Activated B cell treated with CpG ODN at 0.5 μM for 24 hours (primary cell): ENCODE measurements around the gene RNF180. TPM values are rescaled to one million over a fixed set of nuclear protein-coding genes. Genes with fewer than 3 reads are reported as not detected.

Experiments
- ATAC-seq: fragments of 200-7000 bp; cut with Tn5 transposase; one replicate; pipeline ENCODE4 v1.10.0; 2021; ENCODE audit warnings: low read depth, mild to moderate bottlenecking, moderate library complexity
- CTCF ChIA-PET: fragments of 350-600 bp; sonication (Branson Sonifier 250); formaldehyde crosslinking; loops from one replicate; lab custom pipeline; 2021; ENCODE audit warnings: antibody characterized with exemption; lab: Charles Lee
- POLR2A ChIA-PET: fragments of 350-600 bp; sonication (Branson Sonifier 250); formaldehyde crosslinking; loops from one replicate; lab custom pipeline; 2021; ENCODE audit warnings: antibody characterized with exemption; lab: Charles Lee
- DNase-seq: peaks from one replicate; pipeline ENCODE4 v3.0.0; 2022
- H3K27ac Mint-ChIP-seq: one replicate; pipeline ENCODE4 v1.8.0; 2020; ENCODE audit warnings: mixed read lengths
- H3K27me3 Mint-ChIP-seq: one replicate; pipeline ENCODE4 v1.8.0; 2021; ENCODE audit warnings: mixed read lengths
- H3K36me3 Mint-ChIP-seq: one replicate; pipeline ENCODE4 v1.8.0; 2021; ENCODE audit warnings: low read depth, mixed read lengths
- H3K4me1 Mint-ChIP-seq: one replicate; pipeline ENCODE4 v1.8.0; 2021; ENCODE audit warnings: mixed read lengths
- H3K4me3 Mint-ChIP-seq: one replicate; pipeline ENCODE4 v1.8.0; 2020; ENCODE audit warnings: mild to moderate bottlenecking, mixed read lengths
- H3K9me3 Mint-ChIP-seq: one replicate; pipeline ENCODE4 v1.8.0; 2020; ENCODE audit warnings: mixed read lengths
- intact Hi-C: fragments of 100-400 bp; cut with micrococcal nuclease; formaldehyde crosslinking; loops from one replicate; pipeline ENCODE4 v1.15.1; 2024
- total RNA-seq: library from RNA; stranded (reverse); gene quantifications from 2 replicates; pipeline ENCODE4 v1.2.3, GENCODE V29; 2022
- TF ChIP-seq, protein P1 (sequence below): fragments of 200-600 bp; IDR thresholded peaks from one replicate; pipeline ENCODE4 v1.8.0; 2022; ENCODE audit warnings: antibody characterized with exemption, mild to moderate bottlenecking

Gene RNF180
- total RNA-seq, 1 donor from 2014 or later, result not detected

DNA sequence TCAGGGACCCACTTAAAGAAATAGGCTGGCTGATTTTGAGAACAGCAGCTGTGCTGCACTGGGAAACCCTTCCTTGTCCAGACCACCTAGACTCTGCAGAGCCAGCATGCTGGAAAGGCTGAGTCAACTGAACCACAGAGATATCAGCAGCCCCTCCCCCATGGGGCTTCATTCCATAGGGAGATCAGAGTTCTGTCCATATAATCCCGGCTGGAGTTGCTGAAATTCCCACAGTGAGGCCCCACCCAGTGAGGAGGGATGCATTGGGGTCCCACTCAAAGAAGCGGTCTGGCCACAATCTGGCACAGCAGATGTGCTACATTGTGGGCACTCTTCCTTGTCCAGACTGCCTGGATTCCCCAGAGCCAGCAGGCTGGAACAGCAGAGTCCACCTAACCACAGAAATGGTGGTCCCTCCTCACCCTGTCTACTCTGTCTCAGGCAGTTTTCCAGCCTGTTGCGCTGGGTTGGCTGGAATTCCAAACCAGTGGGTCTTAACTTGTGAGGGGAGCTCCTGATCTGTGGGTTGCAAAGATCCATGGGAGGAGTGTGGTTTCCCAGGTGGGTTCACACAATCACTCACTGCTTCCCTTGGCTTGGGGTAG lies 127.1 kb downstream of the RNF180 start:
- POLR2A ChIA-PET, result no interaction called here
- no peak overlapping the region for H3K4me3 Mint-ChIP-seq
- H3K4me1 Mint-ChIP-seq, result no peaks in the 10 kb centered on the region
- no peaks in the 10 kb centered on the region for H3K36me3 Mint-ChIP-seq
- DNase-seq, result no peak
- no peak for ATAC-seq
- H3K27me3 Mint-ChIP-seq, result no peaks in the 10 kb centered on the region
- CTCF ChIA-PET, result no interaction called here
- TF ChIP-seq, protein P1, sequence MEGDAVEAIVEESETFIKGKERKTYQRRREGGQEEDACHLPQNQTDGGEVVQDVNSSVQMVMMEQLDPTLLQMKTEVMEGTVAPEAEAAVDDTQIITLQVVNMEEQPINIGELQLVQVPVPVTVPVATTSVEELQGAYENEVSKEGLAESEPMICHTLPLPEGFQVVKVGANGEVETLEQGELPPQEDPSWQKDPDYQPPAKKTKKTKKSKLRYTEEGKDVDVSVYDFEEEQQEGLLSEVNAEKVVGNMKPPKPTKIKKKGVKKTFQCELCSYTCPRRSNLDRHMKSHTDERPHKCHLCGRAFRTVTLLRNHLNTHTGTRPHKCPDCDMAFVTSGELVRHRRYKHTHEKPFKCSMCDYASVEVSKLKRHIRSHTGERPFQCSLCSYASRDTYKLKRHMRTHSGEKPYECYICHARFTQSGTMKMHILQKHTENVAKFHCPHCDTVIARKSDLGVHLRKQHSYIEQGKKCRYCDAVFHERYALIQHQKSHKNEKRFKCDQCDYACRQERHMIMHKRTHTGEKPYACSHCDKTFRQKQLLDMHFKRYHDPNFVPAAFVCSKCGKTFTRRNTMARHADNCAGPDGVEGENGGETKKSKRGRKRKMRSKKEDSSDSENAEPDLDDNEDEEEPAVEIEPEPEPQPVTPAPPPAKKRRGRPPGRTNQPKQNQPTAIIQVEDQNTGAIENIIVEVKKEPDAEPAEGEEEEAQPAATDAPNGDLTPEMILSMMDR, result no peak
- peaks cover 6% of the 10 kb centered on the region for H3K9me3 Mint-ChIP-seq
- intact Hi-C loops, result no loop called here
- no peak overlapping the region for H3K27ac Mint-ChIP-seq

- POLR2A ChIA-PET, result no interaction called here
Observed at GRCh38 chr5:64295101-64295500, 129.5 kb downstream of the RNF180 start.

DNA sequence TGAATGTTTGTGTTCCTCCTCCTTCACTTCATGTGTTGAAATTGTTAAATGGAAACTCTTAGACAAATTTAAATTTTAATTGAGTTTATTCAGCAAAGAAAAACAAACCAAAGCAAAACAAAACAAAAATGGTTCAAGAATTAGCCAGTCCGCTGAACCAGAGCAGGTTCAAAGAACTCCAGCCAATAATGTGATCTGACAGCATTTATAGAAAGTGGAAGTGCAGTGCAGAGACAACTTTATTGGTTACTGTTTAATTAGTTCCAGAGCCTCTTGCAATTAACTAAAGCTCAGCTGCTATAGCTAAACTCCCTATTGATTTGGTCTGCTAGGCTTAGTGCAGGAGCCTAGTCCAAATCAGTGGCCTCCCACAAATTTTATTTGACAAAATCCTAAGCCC lies 132.9 kb downstream of the RNF180 start:
- ATAC-seq (no peak), DNase-seq (no peak)
- ChIA-PET POLR2A (no interaction called here), CTCF (no interaction called here)
- Mint-ChIP-seq H3K4me3 (no peak overlapping the region), H3K9me3 (no peaks in the 10 kb centered on the region), H3K36me3 (no peaks in the 10 kb centered on the region), H3K27me3 (no peaks in the 10 kb centered on the region), H3K4me1 (no peaks in the 10 kb centered on the region), H3K27ac (no peak overlapping the region)
- intact Hi-C loops, result no loop called here
- TF ChIP-seq, protein P1, result no peak

More at GRCh38 chr5:64295101-64295500, 129.5 kb downstream of the RNF180 start:
- H3K4me1 Mint-ChIP-seq, result no peaks in the 10 kb centered on the region
- ATAC-seq (no peak), DNase-seq (no peak)
- no peaks in the 10 kb centered on the region for H3K36me3 Mint-ChIP-seq
- intact Hi-C loops, result no loop called here
- H3K4me3 Mint-ChIP-seq, result no peak overlapping the region
- peaks cover 1% of the 10 kb centered on the region for H3K9me3 Mint-ChIP-seq
- no peaks in the 10 kb centered on the region for H3K27me3 Mint-ChIP-seq
- no peak overlapping the region for H3K27ac Mint-ChIP-seq
- CTCF ChIA-PET, result no interaction called here
- TF ChIP-seq, protein P1, result no peak

DNA sequence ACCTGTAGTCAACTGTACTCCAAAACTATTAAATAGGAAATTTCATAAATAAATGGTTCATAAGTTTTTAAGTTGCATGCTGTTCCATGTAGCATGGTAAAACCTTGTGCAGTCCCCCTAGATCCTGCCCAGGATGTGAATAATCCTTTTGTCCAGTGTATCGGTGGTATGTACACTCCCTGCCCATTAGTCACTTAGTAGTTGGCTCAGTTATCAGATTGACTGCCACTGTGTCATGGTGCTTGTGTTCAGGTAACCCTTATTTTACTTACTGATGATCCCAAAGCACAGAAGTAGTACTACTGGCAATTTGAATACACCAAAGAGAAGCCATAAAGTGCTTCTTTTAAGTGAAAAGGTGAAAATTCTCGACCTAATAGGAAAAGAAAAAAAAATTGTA lies 134.2 kb downstream of the RNF180 start:
- POLR2A ChIA-PET, result no interaction called here
- intact Hi-C loops, result no loop called here
- TF ChIP-seq, protein P1, result no peak
- H3K4me1 Mint-ChIP-seq, result no peaks in the 10 kb centered on the region
- DNase-seq, result no peak
- H3K4me3 Mint-ChIP-seq, result no peak overlapping the region
- CTCF ChIA-PET, result no interaction called here
- no peaks in the 10 kb centered on the region for H3K27me3 Mint-ChIP-seq
- H3K27ac Mint-ChIP-seq, result no peak overlapping the region
- no peaks in the 10 kb centered on the region for H3K36me3 Mint-ChIP-seq
- no peak for ATAC-seq
- no peaks in the 10 kb centered on the region for H3K9me3 Mint-ChIP-seq

DNA sequence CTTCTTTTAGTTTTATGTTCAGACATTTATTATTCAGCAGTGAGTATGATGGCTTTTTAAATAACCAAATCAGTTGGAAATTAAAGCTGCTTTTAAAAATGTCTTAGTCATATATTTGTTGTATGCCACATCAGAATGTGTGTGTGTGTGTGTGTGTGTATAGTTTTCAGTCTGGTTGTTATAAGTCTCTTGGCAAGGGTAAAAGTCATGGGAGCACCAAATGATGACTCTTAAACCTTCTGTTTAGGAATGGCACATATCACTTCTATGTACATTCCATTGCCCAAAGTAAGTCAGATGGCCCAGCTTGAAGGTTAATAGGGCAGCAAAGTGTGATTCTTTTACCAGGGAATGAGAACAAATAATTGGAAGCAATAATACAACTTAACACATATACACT lies 135.9 kb downstream of the RNF180 start:
- intact Hi-C loops, result no loop called here
- Mint-ChIP-seq H3K36me3 (no peaks in the 10 kb centered on the region), H3K27ac (no peak overlapping the region), H3K4me1 (no peaks in the 10 kb centered on the region), H3K4me3 (no peak overlapping the region), H3K9me3 (no peaks in the 10 kb centered on the region), H3K27me3 (no peaks in the 10 kb centered on the region)
- ChIA-PET CTCF (no interaction called here), POLR2A (no interaction called here)
- DNase-seq, result no peak
- TF ChIP-seq, protein P1, result no peak
- no peak for ATAC-seq
